IMR-90 (cell line): Measurements from ENCODE around the gene USH2A. TPM values are rescaled to one million over a fixed set of nuclear protein-coding genes. Genes with fewer than 3 reads are reported as not detected.

Experiments
- ATAC-seq: fragments of 200-7000 bp; cut with Tn5 transposase; 2 replicates; pipeline ENCODE4 v1.9.1; 2020; ENCODE audit warnings: low read depth, mild to moderate bottlenecking, moderate library complexity
- BruUV-seq: library from RNA; stranded (reverse); fragments of 400-500 nt; replicated peaks from 2 replicates; lab custom pipeline; 2021; lab: Mats Ljungman, UMichigan
- CTCF ChIA-PET: fragments of 300-600 bp; formaldehyde crosslinking; extraction: SDS; loops from one replicate; lab custom pipeline; 2021; ENCODE audit warnings: antibody characterized with exemption; lab: Yijun Ruan, JAX
- POLR2A ChIA-PET: fragments of 300-600 bp; sonication (Branson Sonifier 250); formaldehyde crosslinking; loops from one replicate; lab custom pipeline; 2022; ENCODE audit warnings: antibody characterized with exemption; ENCODE audit not compliant: unreplicated experiment; lab: Charles Lee
- DNase-seq: peaks from one replicate; pipeline ENCODE4 v3.0.0; 2013
- H2AFZ ChIP-seq: replicated peaks from 2 replicates; pipeline ENCODE3; 2013; ENCODE audit warnings: low read length, mild to moderate bottlenecking; ENCODE audit not compliant: poor library complexity
- H2AK5ac ChIP-seq: 2 replicates; pipeline ENCODE4 v1.6.1; 2013; ENCODE audit warnings: low read depth, low read length, inconsistent platforms
- H2AK9ac ChIP-seq: replicated peaks from 2 replicates; pipeline ENCODE3; 2013; ENCODE audit warnings: mild to moderate bottlenecking, low read depth, low read length, moderate library complexity; ENCODE audit not compliant: poor library complexity
- H2BK120ac ChIP-seq: 2 replicates; pipeline ENCODE4 v1.6.1; 2013; ENCODE audit warnings: low read depth, low read length, inconsistent platforms
- H2BK15ac ChIP-seq: 3 replicates; pipeline ENCODE4 v1.6.1; 2013; ENCODE audit warnings: low read depth, low read length, inconsistent platforms
- H2BK20ac ChIP-seq: 2 replicates; pipeline ENCODE4 v1.6.1; 2013; ENCODE audit warnings: low read depth, mild to moderate bottlenecking, inconsistent platforms, low read length, moderate library complexity
- H2BK5ac ChIP-seq: 2 replicates; pipeline ENCODE4 v1.6.1; 2013; ENCODE audit warnings: mild to moderate bottlenecking, low read depth, low read length, inconsistent platforms; ENCODE audit not compliant: poor library complexity, severe bottlenecking
- H3K14ac ChIP-seq: replicated peaks from 2 replicates; pipeline ENCODE4 v1.6.1; 2013; ENCODE audit warnings: low read depth, low read length, inconsistent platforms
- H3K18ac ChIP-seq: 2 replicates; pipeline ENCODE4 v1.6.1; 2013; ENCODE audit warnings: low read depth, low read length, control low read depth
- H3K23ac ChIP-seq: 2 replicates; pipeline ENCODE4 v1.6.1; 2013; ENCODE audit warnings: low read depth, low read length, inconsistent platforms
- H3K27ac ChIP-seq: 2 replicates; pipeline ENCODE4 v1.5.1; 2013; ENCODE audit warnings: mild to moderate bottlenecking, control low read depth, low read length; ENCODE audit not compliant: insufficient read depth
- H3K27me3 ChIP-seq: 2 replicates; pipeline ENCODE4 v1.6.1; 2013; ENCODE audit warnings: low read length; ENCODE audit not compliant: control insufficient read depth, insufficient read depth
- H3K36me3 ChIP-seq: 2 replicates; pipeline ENCODE4 v1.6.1; 2013; ENCODE audit warnings: low read length, mixed read lengths; ENCODE audit not compliant: control insufficient read depth, insufficient read depth
- H3K4ac ChIP-seq: 2 replicates; pipeline ENCODE4 v1.6.1; 2013; ENCODE audit warnings: low read depth, low read length, inconsistent platforms
- H3K4me1 ChIP-seq: 2 replicates; pipeline ENCODE4 v1.6.1; 2013; ENCODE audit warnings: low read length, mixed read lengths; ENCODE audit not compliant: control insufficient read depth, insufficient read depth
- H3K4me2 ChIP-seq: 2 replicates; pipeline ENCODE4 v1.6.1; 2013; ENCODE audit warnings: low read depth, mild to moderate bottlenecking, control low read depth, low read length, moderate library complexity
- H3K4me3 ChIP-seq: 2 replicates; pipeline ENCODE4 v1.5.1; 2013; ENCODE audit warnings: low read depth, mild to moderate bottlenecking, control low read depth, low read length, moderate library complexity; ENCODE audit not compliant: insufficient read depth
- H3K56ac ChIP-seq: 2 replicates; pipeline ENCODE4 v1.6.1; 2013; ENCODE audit warnings: low read length, inconsistent platforms; ENCODE audit not compliant: insufficient read depth; ENCODE audit errors: extremely low read depth
- H3K79me1 ChIP-seq, 2 experiments: 2 replicates each; pipeline ENCODE4 v1.6.1; 2013; ENCODE audit warnings: low read length in 2 of 2, inconsistent platforms in 1 of 2, low read depth in 1 of 2
- H3K9ac ChIP-seq: 2 replicates; pipeline ENCODE4 v1.6.1; 2013; ENCODE audit warnings: low read depth, low read length, control low read depth
- H3K9me1 ChIP-seq: 2 replicates; pipeline ENCODE4 v1.6.1; 2013; ENCODE audit warnings: low read length, inconsistent platforms; ENCODE audit not compliant: insufficient read depth
- H3K9me3 ChIP-seq: 2 replicates; pipeline ENCODE4 v1.6.1; 2013; ENCODE audit warnings: low read length; ENCODE audit not compliant: control insufficient read depth, insufficient read depth
- H4K20me1 ChIP-seq: 2 replicates; pipeline ENCODE4 v1.6.1; 2013; ENCODE audit warnings: low read length, inconsistent platforms; ENCODE audit not compliant: insufficient read depth
- H4K5ac ChIP-seq: 2 replicates; pipeline ENCODE4 v1.6.1; 2013; ENCODE audit warnings: mild to moderate bottlenecking, low read depth, low read length, control low read depth
- H4K8ac ChIP-seq, 2 experiments: 2 replicates each; pipeline ENCODE4 v1.6.1; 2013; ENCODE audit warnings: low read depth in 2 of 2, low read length in 2 of 2, control low read depth in 1 of 2, inconsistent platforms in 1 of 2
- H4K91ac ChIP-seq: 2 replicates; pipeline ENCODE4 v1.6.1; 2013; ENCODE audit warnings: low read depth, low read length, inconsistent platforms; ENCODE audit not compliant: insufficient read depth
- CHD1 ChIP-seq: IDR thresholded peaks from 2 replicates; pipeline ENCODE4 v1.6.1; 2012; ENCODE audit warnings: low read depth, low read length, improper control_type of control experiment
- MAZ ChIP-seq: IDR thresholded peaks from 2 replicates; pipeline ENCODE4 v1.6.1; 2012; ENCODE audit warnings: low read depth, mild to moderate bottlenecking, low read length, improper control_type of control experiment, moderate library complexity, borderline replicate concordance
- NFE2L2 ChIP-seq: fragments of 150-350 bp; IDR thresholded peaks from 2 replicates; pipeline ENCODE4 v1.6.1; 2016; ENCODE audit warnings: low read depth, mild to moderate bottlenecking, low read length
- RAD21 ChIP-seq: IDR thresholded peaks from 2 replicates; pipeline ENCODE4 v1.6.1; 2012; ENCODE audit warnings: low read length, improper control_type of control experiment
- RFX5 ChIP-seq: IDR thresholded peaks from 2 replicates; pipeline ENCODE4 v1.8.0; 2012; ENCODE audit warnings: low read depth, mild to moderate bottlenecking, low read length, moderate library complexity
- SMC3 ChIP-seq: fragments of 150-350 bp; IDR thresholded peaks from 2 replicates; pipeline ENCODE4 v1.6.1; 2016; ENCODE audit warnings: low read depth, mild to moderate bottlenecking, antibody characterized with exemption, low read length, moderate library complexity
- WGBS, 2 experiments: methylation state at CpG; one replicate each; pipeline versions ENCODE4 v1.1.5 to v1.1.7; 2013; ENCODE audit warnings: missing lambda C conversion rate in 2 of 2; ENCODE audit not compliant: insufficient read length in 1 of 2; ENCODE audit errors: extremely low coverage in 2 of 2; 5-methylcytosine and 5-hydroxymethylcytosine counted together
- dilution Hi-C: fragments of 300-500 bp; cut with HindIII; formaldehyde crosslinking; loops from one replicate; pipeline ENCODE4 v1.14.3; 2018; ENCODE audit warnings: low sequenced_read_pairs; ENCODE audit not compliant: unreplicated experiment
- in situ Hi-C: fragments of 300-500 bp; cut with MboI; formaldehyde crosslinking; loops from 3 replicates; pipeline ENCODE4 v1.14.3; 2019; ENCODE audit warnings: low sequenced_read_pairs, inconsistent platforms, mixed read lengths
- intact Hi-C: fragments of 100-400 bp; cut with micrococcal nuclease; formaldehyde crosslinking; loops from 2 replicates; pipeline ENCODE4 v1.10.0; 2022
- polyA plus RNA-seq, 3 experiments: library from polyadenylated mRNA; depleted of rRNA; stranded (reverse); fragments of >200 nt; gene quantifications; 2 replicates each; pipeline ENCODE4 v1.2.3, GENCODE V29; 2012; ENCODE audit warnings: low replicate concordance in 1 of 3
- total RNA-seq: library from RNA; depleted of rRNA; stranded (reverse); fragments of >200 nt; gene quantifications from 2 replicates; pipeline ENCODE4 v1.2.3, GENCODE V29; 2012

The USH2A gene
- total and polyA plus RNA-seq, 2 of the 4 experiments (the other 2 are of a cell fraction): under 0.01 to 0.02 TPM

DNA sequence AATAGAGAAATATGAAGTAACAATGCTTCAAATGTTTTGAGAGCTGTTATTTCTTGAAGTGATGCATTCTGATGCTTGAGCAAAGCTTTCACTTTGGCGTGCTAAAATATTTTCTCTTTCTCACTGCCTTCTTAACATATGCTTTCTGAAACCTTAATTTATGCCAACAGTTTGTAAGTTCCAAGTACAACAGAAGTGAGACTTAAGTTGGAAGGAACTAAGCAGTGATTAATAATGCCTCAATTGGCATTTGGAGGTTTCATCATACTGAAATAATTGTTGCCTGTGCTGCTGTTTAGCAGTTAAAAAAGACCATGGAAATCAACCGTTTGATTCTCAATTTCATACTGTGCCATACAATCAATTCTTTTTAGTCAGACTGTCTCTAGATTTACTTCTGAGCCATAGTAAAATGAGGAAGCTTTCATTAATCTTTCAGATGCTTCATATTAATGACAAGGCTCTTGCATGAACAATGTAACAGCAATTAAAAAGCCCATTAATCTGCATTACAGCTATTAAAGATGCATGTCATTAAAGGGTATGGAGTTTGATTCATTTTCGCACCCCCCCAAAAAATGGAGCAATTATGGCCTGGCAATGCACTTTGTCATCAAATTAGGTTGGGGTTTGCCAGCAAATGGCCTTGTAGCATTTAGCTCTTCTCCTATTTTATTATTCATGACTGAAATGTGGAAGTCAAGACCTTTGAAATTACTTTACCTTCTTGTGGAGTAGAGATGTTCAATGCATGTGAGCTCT is 375.3 kb downstream of the USH2A start:
- H2BK20ac ChIP-seq: no peak overlapping the region
- POLR2A ChIA-PET: interaction anchor here (0.6 kb wide), 1 partner anchor 172 kb away, joined by 3 read pairs; no protein-coding TSS in a partner anchor
- H3K79me1 ChIP-seq: no peaks in the 10 kb centered on the region
- H3K56ac ChIP-seq: no peak overlapping the region
- no peak overlapping the region for H4K91ac ChIP-seq
- in situ Hi-C loops (no loop called here), dilution Hi-C loops (no loop called here), intact Hi-C loops (loop anchor here (1.0 kb wide), 1 partner anchor 13 kb away; no protein-coding TSS in a partner anchor)
- no peaks in the 10 kb centered on the region for H3K27me3 ChIP-seq
- H2BK15ac ChIP-seq: no peak overlapping the region
- CTCF ChIA-PET: interaction anchor here (1.3 kb wide), 1 partner anchor 9 kb away, joined by 3 read pairs; no protein-coding TSS in a partner anchor
- no peak overlapping the region for H2AFZ ChIP-seq
- no peak overlapping the region for H4K5ac ChIP-seq
- H3K4me1 ChIP-seq: peaks cover 6% of the 10 kb centered on the region
- H2AK9ac ChIP-seq: no peak overlapping the region
- no peak overlapping the region for H3K23ac ChIP-seq
- H3K4me2 ChIP-seq: no peak overlapping the region
- whole genome bisulfite sequencing, 2 experiments: no CpG with 5 or more reads among the region's 3 CpGs
- BruUV-seq: no TSS peak
- no peak overlapping the region for H4K8ac ChIP-seq
- no peaks in the 10 kb centered on the region for H3K9me3 ChIP-seq
- DNase-seq (no peak), ATAC-seq (no peak)
- no peaks in the 10 kb centered on the region for H3K36me3 ChIP-seq
- no peak overlapping the region for H2BK120ac ChIP-seq
- H3K27ac ChIP-seq: no peak overlapping the region
- TF ChIP-seq CHD1: no peak
- no peak for TF ChIP-seq RAD21
- no peak for TF ChIP-seq RFX5
- no peak for TF ChIP-seq MAZ
- TF ChIP-seq SMC3: no peak
- TF ChIP-seq NFE2L2: no peak
- no peak overlapping the region for H3K4me3 ChIP-seq
- H2AK5ac ChIP-seq: no peak overlapping the region
- no peak overlapping the region for H3K9ac ChIP-seq
- no peak overlapping the region for H2BK5ac ChIP-seq
- H3K9me1 ChIP-seq: 0 out of 2 replicates have a peak, but pooled peaks cover 3% of the 10 kb centered on the region
- peak overlapping the region; percentile 29; the same call in 1 of the 2 replicates for H3K18ac ChIP-seq
- H3K4ac ChIP-seq: no peak overlapping the region
- H3K14ac ChIP-seq: no peak overlapping the region
- H4K20me1 ChIP-seq: no peaks in the 10 kb centered on the region
